ENCODE results near the gene DAAM2.

Gene DAAM2

DNA sequence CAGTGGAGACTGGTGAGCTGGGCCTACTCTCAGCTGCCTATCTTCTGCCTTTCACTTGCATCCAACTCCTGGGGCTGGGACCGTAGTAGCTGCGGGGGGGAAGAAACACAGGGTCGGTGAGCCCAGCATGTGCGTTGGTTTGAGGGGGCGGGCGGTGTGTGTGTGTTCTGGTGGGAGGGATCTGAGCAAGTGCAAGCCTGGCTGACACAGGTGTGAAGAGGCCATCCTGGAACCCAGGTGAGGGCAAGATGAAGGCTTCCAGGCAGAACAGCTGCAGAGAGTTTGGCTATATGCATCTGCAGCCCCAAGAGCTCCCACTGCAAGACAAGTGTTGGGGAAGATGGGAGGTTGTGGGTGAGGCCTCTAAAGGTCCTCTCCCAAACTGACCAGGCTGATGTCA is 111.5 kb downstream of the DAAM2 start:
- TF ChIP-seq, protein P1, sequence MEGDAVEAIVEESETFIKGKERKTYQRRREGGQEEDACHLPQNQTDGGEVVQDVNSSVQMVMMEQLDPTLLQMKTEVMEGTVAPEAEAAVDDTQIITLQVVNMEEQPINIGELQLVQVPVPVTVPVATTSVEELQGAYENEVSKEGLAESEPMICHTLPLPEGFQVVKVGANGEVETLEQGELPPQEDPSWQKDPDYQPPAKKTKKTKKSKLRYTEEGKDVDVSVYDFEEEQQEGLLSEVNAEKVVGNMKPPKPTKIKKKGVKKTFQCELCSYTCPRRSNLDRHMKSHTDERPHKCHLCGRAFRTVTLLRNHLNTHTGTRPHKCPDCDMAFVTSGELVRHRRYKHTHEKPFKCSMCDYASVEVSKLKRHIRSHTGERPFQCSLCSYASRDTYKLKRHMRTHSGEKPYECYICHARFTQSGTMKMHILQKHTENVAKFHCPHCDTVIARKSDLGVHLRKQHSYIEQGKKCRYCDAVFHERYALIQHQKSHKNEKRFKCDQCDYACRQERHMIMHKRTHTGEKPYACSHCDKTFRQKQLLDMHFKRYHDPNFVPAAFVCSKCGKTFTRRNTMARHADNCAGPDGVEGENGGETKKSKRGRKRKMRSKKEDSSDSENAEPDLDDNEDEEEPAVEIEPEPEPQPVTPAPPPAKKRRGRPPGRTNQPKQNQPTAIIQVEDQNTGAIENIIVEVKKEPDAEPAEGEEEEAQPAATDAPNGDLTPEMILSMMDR (IDR thresholded peaks at IDR 0.05; ENCODE audit: unreplicated experiment in 3 of 3) = no peak
- Mint-ChIP-seq H3K36me3 (ENCODE audit: low read depth) (peaks cover 29% of the 10 kb centered on the region), H3K27ac (no peak overlapping the region), H3K4me3 (no peak overlapping the region), H3K9me3 (no peaks in the 10 kb centered on the region), H3K27me3 (ENCODE audit: low read depth) (peaks cover 4% of the 10 kb centered on the region), H3K4me1 (no peaks in the 10 kb centered on the region)

DNA sequence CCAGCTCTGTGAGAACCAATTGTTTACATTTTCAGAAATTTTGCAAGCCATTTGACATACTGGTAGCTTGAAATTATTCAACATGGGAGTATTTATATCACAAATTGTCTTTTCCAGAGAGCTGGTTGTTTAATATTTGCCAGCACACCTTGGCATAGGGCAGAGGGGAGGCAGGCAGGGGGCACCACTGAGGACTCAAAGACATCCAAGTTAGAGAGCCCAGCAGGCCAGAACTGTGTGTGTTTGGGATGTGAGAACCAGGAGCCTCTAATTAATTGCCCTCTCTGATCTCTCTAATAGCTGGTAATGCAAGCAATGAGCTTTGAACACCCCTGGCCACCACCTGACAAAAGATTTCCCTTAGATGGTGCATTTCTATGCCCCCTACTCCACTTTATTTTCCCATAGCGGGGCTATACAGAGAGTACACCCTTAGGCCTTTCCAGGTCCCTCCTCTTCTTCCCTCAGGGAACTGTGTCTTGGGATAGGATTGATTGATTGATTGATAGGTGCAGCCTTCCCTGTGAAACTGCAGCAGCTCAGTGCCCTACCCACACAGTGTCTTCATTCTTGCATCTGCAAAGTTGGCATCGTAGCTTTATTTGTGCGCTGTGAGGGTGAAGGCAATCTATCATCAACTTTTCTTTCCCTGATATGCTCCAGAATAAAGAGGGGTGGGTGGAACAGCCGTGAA is 112.9 kb downstream of the DAAM2 start:
- TF ChIP-seq, protein P1 (IDR thresholded peaks at IDR 0.05; ENCODE audit: unreplicated experiment in 3 of 3) = no peak
- H3K4me1 Mint-ChIP-seq = no peaks in the 10 kb centered on the region
- no peak overlapping the region for H3K27ac Mint-ChIP-seq
- H3K27me3 Mint-ChIP-seq (ENCODE audit: low read depth) = peaks cover 4% of the 10 kb centered on the region
- H3K4me3 Mint-ChIP-seq = no peak overlapping the region
- peaks cover 29% of the 10 kb centered on the region for H3K36me3 Mint-ChIP-seq (ENCODE audit: low read depth)
- no peaks in the 10 kb centered on the region for H3K9me3 Mint-ChIP-seq

DNA sequence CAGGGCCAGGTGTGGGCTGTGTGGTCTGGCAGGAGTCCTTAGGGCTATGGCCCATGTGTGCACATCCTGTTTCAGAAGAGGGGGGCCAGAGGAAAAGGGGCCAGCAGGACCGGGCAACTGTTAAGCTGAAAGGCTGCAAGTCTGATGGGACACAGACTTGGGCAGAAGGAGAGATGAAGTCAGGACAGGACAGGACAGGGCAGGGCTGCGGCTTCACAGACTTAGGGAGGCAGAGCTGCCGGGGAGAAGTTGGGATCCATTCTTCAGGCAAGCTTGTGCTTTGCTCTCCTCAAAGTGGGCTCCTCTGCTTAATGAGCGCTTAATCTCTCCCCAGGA is 113.4 kb downstream of the DAAM2 start:
- TF ChIP-seq, protein P1 (IDR thresholded peaks at IDR 0.05; ENCODE audit: unreplicated experiment in 3 of 3) = no peak
- H3K4me3 Mint-ChIP-seq = no peak overlapping the region
- no peaks in the 10 kb centered on the region for H3K9me3 Mint-ChIP-seq
- H3K27ac Mint-ChIP-seq = no peak overlapping the region
- peaks cover 4% of the 10 kb centered on the region for H3K27me3 Mint-ChIP-seq (ENCODE audit: low read depth)
- no peaks in the 10 kb centered on the region for H3K4me1 Mint-ChIP-seq
- H3K36me3 Mint-ChIP-seq (ENCODE audit: low read depth) = peaks cover 29% of the 10 kb centered on the region

DNA sequence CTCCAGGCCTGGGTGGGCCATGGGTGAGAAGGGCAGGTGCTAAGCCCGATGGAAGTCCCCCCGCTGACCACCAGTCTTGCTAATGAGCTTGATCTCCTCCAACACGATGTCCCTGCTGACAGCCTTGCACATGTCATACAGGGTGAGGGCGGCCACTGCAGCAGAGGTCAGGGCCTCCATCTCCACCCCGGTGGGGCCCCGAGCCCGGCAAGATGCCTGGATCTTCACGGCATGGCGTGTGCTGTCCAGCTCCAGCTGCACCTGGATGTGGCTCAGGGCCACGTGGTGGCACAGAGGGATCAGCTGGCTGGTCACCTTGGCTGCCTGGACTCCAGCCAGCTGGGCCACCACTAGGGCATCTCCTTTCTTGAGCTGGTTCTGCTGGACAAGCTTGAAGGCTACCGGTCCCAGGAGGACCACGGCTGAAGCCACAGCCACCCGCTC is 114.2 kb downstream of the DAAM2 start:
- TF ChIP-seq, protein P1 (IDR thresholded peaks at IDR 0.05; ENCODE audit: unreplicated experiment in 3 of 3) = no peak
- Mint-ChIP-seq H3K27me3 (ENCODE audit: low read depth) (peaks cover 3% of the 10 kb centered on the region), H3K9me3 (no peaks in the 10 kb centered on the region), H3K4me1 (no peaks in the 10 kb centered on the region), H3K4me3 (no peak overlapping the region), H3K36me3 (ENCODE audit: low read depth) (peaks cover 24% of the 10 kb centered on the region), H3K27ac (no peak overlapping the region)

DNA sequence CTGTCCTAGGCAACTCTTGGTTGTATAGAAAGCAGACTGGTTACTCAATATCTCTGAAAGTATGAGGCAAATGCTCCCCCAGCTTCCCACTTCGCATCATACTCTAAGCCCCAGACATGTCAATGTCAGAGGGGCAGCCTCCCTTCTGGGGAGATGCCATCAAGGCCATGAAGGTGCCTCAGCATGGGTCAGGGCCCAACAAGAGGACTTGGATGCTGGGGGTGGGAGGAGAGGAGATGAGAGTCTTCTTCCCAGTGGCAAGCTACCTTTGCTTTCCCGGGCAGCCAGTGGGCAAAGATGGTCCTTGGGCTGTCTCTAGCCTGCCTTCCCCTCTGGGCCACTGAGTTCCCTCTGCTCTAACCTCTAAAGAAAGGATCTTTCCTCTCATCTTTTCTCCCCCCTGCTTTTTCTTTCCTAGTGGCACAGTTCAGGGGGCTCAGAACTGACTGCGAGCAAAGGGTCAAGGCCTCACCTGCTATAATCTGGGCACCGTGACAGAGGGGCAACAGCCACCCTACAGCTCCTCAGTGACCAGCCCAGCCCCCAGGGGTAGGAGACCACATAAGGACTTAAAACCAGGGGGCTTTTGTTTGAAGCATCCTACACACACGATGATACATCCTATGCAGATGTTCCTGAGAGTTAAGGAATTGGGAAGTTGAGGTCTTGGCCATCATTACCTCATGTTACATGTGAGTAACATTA is 115.8 kb downstream of the DAAM2 start:
- Mint-ChIP-seq H3K4me3 (no peak overlapping the region), H3K36me3 (ENCODE audit: low read depth) (peaks cover 15% of the 10 kb centered on the region), H3K9me3 (no peaks in the 10 kb centered on the region), H3K27me3 (ENCODE audit: low read depth) (no peaks in the 10 kb centered on the region), H3K4me1 (no peaks in the 10 kb centered on the region), H3K27ac (no peak overlapping the region)
- TF ChIP-seq, protein P1 (IDR thresholded peaks at IDR 0.05; ENCODE audit: unreplicated experiment in 3 of 3) = no peak

All from nephron (organoid).